GM23338 (cell line): Measurements from ENCODE around the gene SNAPC2. TPM values are rescaled to one million over a fixed set of nuclear protein-coding genes. Genes with fewer than 3 reads are reported as not detected.

ENCODE experiments used
- ATAC-seq: fragments of 200-7000 bp; cut with Tn5 transposase; 3 replicates; pipeline ENCODE4 v1.9.1; 2020
- DNase-seq: peaks from one replicate; pipeline ENCODE4 v3.0.0-alpha.2; 2015; ENCODE audit warnings: low spot score
- H2AFZ ChIP-seq: fragments of 200-600 bp; sonication (generic); 2 replicates; pipeline ENCODE4 v1.8.0; 2016; ENCODE audit warnings: antibody characterized with exemption, mild to moderate bottlenecking, moderate library complexity
- H3F3A ChIP-seq: fragments of 200-600 bp; sonication (generic); replicated peaks from 2 replicates; pipeline ENCODE4 v1.8.0; 2017; ENCODE audit warnings: antibody characterized with exemption, mixed run types, low read depth
- H3K27ac ChIP-seq: fragments of 200-600 bp; sonication (generic); 2 replicates; pipeline ENCODE4 v1.6.1; 2016; ENCODE audit warnings: low read depth
- H3K27me3 ChIP-seq: fragments of 200-600 bp; sonication (generic); 2 replicates; pipeline ENCODE4 v1.8.0; 2016; ENCODE audit warnings: mild to moderate bottlenecking, mixed run types, moderate library complexity; ENCODE audit not compliant: insufficient read depth
- H3K36me3 ChIP-seq: fragments of 200-600 bp; sonication (generic); 2 replicates; pipeline ENCODE4 v1.8.0; 2016; ENCODE audit warnings: mild to moderate bottlenecking; ENCODE audit not compliant: insufficient read depth
- H3K4me1 ChIP-seq: fragments of 200-600 bp; sonication (generic); 2 replicates; pipeline ENCODE4 v1.8.0; 2016; ENCODE audit warnings: mild to moderate bottlenecking, moderate library complexity; ENCODE audit not compliant: insufficient read depth
- H3K4me2 ChIP-seq: fragments of 200-600 bp; sonication (generic); 2 replicates; pipeline ENCODE4 v1.7.1; 2017; ENCODE audit warnings: mixed run types
- H3K4me3 ChIP-seq: fragments of 200-600 bp; sonication (generic); 2 replicates; pipeline ENCODE4 v1.6.1; 2016; ENCODE audit warnings: mixed run types
- H3K79me2 ChIP-seq: fragments of 200-600 bp; sonication (generic); replicated peaks from 2 replicates; pipeline ENCODE4 v1.8.0; 2017; ENCODE audit warnings: mild to moderate bottlenecking; ENCODE audit not compliant: insufficient read depth
- H3K9me2 ChIP-seq: fragments of 200-600 bp; sonication (generic); 2 replicates; pipeline ENCODE4 v1.8.0; 2017; ENCODE audit not compliant: insufficient read depth
- H4K20me1 ChIP-seq: fragments of 200-600 bp; sonication (generic); replicated peaks from 2 replicates; pipeline ENCODE4 v1.8.0; 2017; ENCODE audit warnings: mild to moderate bottlenecking; ENCODE audit not compliant: insufficient read depth
- H3K27ac Mint-ChIP-seq: 2 replicates; pipeline ENCODE4 v1.8.0; 2020; ENCODE audit warnings: inconsistent platforms, mild to moderate bottlenecking, moderate library complexity, mixed read lengths
- H3K27me3 Mint-ChIP-seq: 3 replicates; pipeline ENCODE4 v1.8.0; 2022; ENCODE audit warnings: low read depth, mild to moderate bottlenecking, moderate library complexity, mixed read lengths, inconsistent platforms; ENCODE audit not compliant: insufficient read depth, poor library complexity
- H3K36me3 Mint-ChIP-seq: 3 replicates; pipeline ENCODE4 v1.8.0; 2021; ENCODE audit warnings: low read depth, mild to moderate bottlenecking, inconsistent platforms, moderate library complexity, mixed read lengths
- H3K4me1 Mint-ChIP-seq: 3 replicates; pipeline ENCODE4 v1.8.0; 2020; ENCODE audit warnings: mild to moderate bottlenecking, inconsistent platforms, mixed read lengths
- H3K4me3 Mint-ChIP-seq: 3 replicates; pipeline ENCODE4 v1.8.0; 2021; ENCODE audit warnings: moderate library complexity, mild to moderate bottlenecking, inconsistent platforms, mixed read lengths
- H3K9me3 Mint-ChIP-seq: 3 replicates; pipeline ENCODE4 v1.8.0; 2020; ENCODE audit warnings: moderate library complexity, mild to moderate bottlenecking, inconsistent platforms, mixed read lengths
- CREB1 ChIP-seq: fragments of 250-450 bp; sonication (Bioruptor Pico); IDR thresholded peaks from 2 replicates; pipeline ENCODE4 v1.5.0; 2020; ENCODE audit warnings: low read depth, mild to moderate bottlenecking, moderate library complexity
- CTCF ChIP-seq, 2 experiments: fragments of 200-600 bp in 1 of 2; sonication (generic) in 1 of 2; conservative IDR thresholded peaks; 2 replicates each; pipeline versions ENCODE4 v1.5.1 to v1.6.1; 2016 to 2017; ENCODE audit warnings: antibody characterized with exemption in 2 of 2, low read depth in 2 of 2, mild to moderate bottlenecking in 2 of 2, moderate library complexity in 1 of 2
- EZH2 ChIP-seq: fragments of 200-600 bp; sonication (generic); IDR thresholded peaks from one replicate; pipeline ENCODE4 v1.8.0; 2017; ENCODE audit warnings: antibody characterized with exemption, mild to moderate bottlenecking, low read depth; ENCODE audit not compliant: unreplicated experiment
- EZH2phosphoT487 ChIP-seq: fragments of 200-600 bp; sonication (generic); IDR thresholded peaks from one replicate; pipeline ENCODE4 v1.8.1; 2018; ENCODE audit warnings: antibody characterized with exemption; ENCODE audit not compliant: unreplicated experiment
- JUNB ChIP-seq: IDR thresholded peaks from one replicate; pipeline ENCODE4 v1.6.1; 2016; ENCODE audit warnings: antibody characterized with exemption; ENCODE audit not compliant: unreplicated experiment
- NANOG ChIP-seq: IDR thresholded peaks from 2 replicates; pipeline ENCODE4 v1.6.1; 2016; ENCODE audit warnings: antibody characterized with exemption, borderline replicate concordance
- POLR2AphosphoS5 ChIP-seq: IDR thresholded peaks from 2 replicates; pipeline ENCODE4 v1.6.1; 2016; ENCODE audit warnings: antibody characterized with exemption, low read depth
- REST ChIP-seq: IDR thresholded peaks from one replicate; pipeline ENCODE4 v1.6.1; 2018; ENCODE audit warnings: antibody characterized with exemption; ENCODE audit not compliant: unreplicated experiment
- STAT1 ChIP-seq: IDR thresholded peaks from one replicate; pipeline ENCODE4 v1.6.1; 2016; ENCODE audit warnings: antibody characterized with exemption; ENCODE audit not compliant: unreplicated experiment
- ZNF114 ChIP-seq: fragments of 250-450 bp; sonication (Bioruptor Pico); IDR thresholded peaks from 2 replicates; pipeline ENCODE4 v1.5.0; 2020; ENCODE audit warnings: mild to moderate bottlenecking, moderate library complexity
- ZNF331 ChIP-seq: fragments of 250-450 bp; sonication (Bioruptor Pico); IDR thresholded peaks from 2 replicates; pipeline ENCODE4 v1.5.0; 2020; ENCODE audit warnings: low read depth, mild to moderate bottlenecking, moderate library complexity
- polyA plus RNA-seq: library from polyadenylated mRNA; unstranded; fragments of >200 nt; fragmentation: Nextera tagmentation; extraction: Ambion mirVana; gene quantifications from 2 replicates; pipeline ENCODE4 v1.2.1, GENCODE V29; 2016
- total RNA-seq: library from RNA; depleted of rRNA; stranded (reverse); fragments of >200 nt; shearing (Covaris generic); gene quantifications from 2 replicates; pipeline ENCODE4 v1.2.3, GENCODE V29; 2014
- TF ChIP-seq, protein P1 (sequence below): IDR thresholded peaks from 2 replicates; pipeline ENCODE4 v1.6.1; 2016; ENCODE audit warnings: antibody characterized with exemption
- TF ChIP-seq, protein P2 (sequence below): fragments of 250-450 bp; sonication (Bioruptor Pico); IDR thresholded peaks from 2 replicates; pipeline ENCODE4 v1.5.0; 2020; ENCODE audit warnings: mild to moderate bottlenecking, moderate library complexity

SNAPC2 gene
- total and polyA plus RNA-seq, 2 experiments from 2014 or later = 17.1 to 25.1 TPM

- H3K9me3 Mint-ChIP-seq = no peaks in the 10 kb centered on the region
- H3K4me1 ChIP-seq = peaks cover 4% of the 10 kb centered on the region; the same call in 1 of the 2 replicates
- peaks cover 6% of the 10 kb centered on the region; the same call in 1 of the 2 replicates for H4K20me1 ChIP-seq
- H3K9me2 ChIP-seq = no peaks in the 10 kb centered on the region
- H3K27me3 ChIP-seq = no peaks in the 10 kb centered on the region
- H3K4me3 ChIP-seq = no peak overlapping the region
- DNase-seq (no peak), ATAC-seq (no peak)
- no peak overlapping the region for H2AFZ ChIP-seq
- peaks cover 41% of the 10 kb centered on the region for H3K36me3 Mint-ChIP-seq
- no peak overlapping the region for H3K27ac ChIP-seq
- TF ChIP-seq, protein P1, sequence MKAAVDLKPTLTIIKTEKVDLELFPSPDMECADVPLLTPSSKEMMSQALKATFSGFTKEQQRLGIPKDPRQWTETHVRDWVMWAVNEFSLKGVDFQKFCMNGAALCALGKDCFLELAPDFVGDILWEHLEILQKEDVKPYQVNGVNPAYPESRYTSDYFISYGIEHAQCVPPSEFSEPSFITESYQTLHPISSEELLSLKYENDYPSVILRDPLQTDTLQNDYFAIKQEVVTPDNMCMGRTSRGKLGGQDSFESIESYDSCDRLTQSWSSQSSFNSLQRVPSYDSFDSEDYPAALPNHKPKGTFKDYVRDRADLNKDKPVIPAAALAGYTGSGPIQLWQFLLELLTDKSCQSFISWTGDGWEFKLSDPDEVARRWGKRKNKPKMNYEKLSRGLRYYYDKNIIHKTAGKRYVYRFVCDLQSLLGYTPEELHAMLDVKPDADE = no peak
- TF ChIP-seq STAT1 (no peak), REST (no peak), ZNF331 (CRISPR knock-in tag) (no peak), CREB1 (CRISPR knock-in tag) (no peak), JUNB (no peak), POLR2AphosphoS5 (no peak), CTCF (conservative IDR thresholded peaks at IDR 0.05; ENCODE audit: low read depth in 2 of 2) (no peak), NANOG (no peak), EZH2 (no peak), EZH2phosphoT487 (no peak), ZNF114 (CRISPR knock-in tag) (no peak)
- TF ChIP-seq, protein P2, sequence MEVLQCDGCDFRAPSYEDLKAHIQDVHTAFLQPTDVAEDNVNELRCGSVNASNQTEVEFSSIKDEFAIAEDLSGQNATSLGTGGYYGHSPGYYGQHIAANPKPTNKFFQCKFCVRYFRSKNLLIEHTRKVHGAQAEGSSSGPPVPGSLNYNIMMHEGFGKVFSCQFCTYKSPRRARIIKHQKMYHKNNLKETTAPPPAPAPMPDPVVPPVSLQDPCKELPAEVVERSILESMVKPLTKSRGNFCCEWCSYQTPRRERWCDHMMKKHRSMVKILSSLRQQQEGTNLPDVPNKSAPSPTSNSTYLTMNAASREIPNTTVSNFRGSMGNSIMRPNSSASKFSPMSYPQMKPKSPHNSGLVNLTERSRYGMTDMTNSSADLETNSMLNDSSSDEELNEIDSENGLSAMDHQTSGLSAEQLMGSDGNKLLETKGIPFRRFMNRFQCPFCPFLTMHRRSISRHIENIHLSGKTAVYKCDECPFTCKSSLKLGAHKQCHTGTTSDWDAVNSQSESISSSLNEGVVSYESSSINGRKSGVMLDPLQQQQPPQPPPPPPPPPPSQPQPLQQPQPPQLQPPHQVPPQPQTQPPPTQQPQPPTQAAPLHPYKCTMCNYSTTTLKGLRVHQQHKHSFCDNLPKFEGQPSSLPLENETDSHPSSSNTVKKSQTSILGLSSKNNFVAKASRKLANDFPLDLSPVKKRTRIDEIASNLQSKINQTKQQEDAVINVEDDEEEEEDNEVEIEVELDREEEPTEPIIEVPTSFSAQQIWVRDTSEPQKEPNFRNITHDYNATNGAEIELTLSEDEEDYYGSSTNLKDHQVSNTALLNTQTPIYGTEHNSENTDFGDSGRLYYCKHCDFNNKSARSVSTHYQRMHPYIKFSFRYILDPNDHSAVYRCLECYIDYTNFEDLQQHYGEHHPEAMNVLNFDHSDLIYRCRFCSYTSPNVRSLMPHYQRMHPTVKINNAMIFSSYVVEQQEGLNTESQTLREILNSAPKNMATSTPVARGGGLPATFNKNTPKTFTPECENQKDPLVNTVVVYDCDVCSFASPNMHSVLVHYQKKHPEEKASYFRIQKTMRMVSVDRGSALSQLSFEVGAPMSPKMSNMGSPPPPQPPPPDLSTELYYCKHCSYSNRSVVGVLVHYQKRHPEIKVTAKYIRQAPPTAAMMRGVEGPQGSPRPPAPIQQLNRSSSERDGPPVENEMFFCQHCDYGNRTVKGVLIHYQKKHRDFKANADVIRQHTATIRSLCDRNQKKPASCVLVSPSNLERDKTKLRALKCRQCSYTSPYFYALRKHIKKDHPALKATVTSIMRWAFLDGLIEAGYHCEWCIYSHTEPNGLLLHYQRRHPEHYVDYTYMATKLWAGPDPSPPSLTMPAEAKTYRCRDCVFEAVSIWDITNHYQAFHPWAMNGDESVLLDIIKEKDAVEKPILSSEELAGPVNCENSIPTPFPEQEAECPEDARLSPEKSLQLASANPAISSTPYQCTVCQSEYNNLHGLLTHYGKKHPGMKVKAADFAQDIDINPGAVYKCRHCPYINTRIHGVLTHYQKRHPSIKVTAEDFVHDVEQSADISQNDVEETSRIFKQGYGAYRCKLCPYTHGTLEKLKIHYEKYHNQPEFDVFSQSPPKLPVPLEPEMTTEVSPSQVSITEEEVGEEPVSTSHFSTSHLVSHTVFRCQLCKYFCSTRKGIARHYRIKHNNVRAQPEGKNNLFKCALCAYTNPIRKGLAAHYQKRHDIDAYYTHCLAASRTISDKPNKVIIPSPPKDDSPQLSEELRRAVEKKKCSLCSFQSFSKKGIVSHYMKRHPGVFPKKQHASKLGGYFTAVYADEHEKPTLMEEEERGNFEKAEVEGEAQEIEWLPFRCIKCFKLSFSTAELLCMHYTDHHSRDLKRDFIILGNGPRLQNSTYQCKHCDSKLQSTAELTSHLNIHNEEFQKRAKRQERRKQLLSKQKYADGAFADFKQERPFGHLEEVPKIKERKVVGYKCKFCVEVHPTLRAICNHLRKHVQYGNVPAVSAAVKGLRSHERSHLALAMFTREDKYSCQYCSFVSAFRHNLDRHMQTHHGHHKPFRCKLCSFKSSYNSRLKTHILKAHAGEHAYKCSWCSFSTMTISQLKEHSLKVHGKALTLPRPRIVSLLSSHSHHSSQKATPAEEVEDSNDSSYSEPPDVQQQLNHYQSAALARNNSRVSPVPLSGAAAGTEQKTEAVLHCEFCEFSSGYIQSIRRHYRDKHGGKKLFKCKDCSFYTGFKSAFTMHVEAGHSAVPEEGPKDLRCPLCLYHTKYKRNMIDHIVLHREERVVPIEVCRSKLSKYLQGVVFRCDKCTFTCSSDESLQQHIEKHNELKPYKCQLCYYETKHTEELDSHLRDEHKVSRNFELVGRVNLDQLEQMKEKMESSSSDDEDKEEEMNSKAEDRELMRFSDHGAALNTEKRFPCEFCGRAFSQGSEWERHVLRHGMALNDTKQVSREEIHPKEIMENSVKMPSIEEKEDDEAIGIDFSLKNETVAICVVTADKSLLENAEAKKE (CRISPR knock-in tag) = no peak
- peaks cover 18% of the 10 kb centered on the region for H3K27me3 Mint-ChIP-seq
- no peak overlapping the region for H3K27ac Mint-ChIP-seq
- H3F3A ChIP-seq = peaks cover 31% of the 10 kb centered on the region
- H3K4me1 Mint-ChIP-seq = peaks cover 4% of the 10 kb centered on the region
- peaks cover 3% of the 10 kb centered on the region; the same call in 1 of the 2 replicates for H3K36me3 ChIP-seq
- no peak overlapping the region; the same call in 2 of the 3 replicates for H3K4me3 Mint-ChIP-seq
- H3K79me2 ChIP-seq = no peaks in the 10 kb centered on the region
- H3K4me2 ChIP-seq = no peak overlapping the region
Measured at GRCh38 chr19:7928334-7928706, 8.2 kb downstream of the SNAPC2 start.
